ENCODE measurements around the gene CABP4.

The CABP4 gene

DNA sequence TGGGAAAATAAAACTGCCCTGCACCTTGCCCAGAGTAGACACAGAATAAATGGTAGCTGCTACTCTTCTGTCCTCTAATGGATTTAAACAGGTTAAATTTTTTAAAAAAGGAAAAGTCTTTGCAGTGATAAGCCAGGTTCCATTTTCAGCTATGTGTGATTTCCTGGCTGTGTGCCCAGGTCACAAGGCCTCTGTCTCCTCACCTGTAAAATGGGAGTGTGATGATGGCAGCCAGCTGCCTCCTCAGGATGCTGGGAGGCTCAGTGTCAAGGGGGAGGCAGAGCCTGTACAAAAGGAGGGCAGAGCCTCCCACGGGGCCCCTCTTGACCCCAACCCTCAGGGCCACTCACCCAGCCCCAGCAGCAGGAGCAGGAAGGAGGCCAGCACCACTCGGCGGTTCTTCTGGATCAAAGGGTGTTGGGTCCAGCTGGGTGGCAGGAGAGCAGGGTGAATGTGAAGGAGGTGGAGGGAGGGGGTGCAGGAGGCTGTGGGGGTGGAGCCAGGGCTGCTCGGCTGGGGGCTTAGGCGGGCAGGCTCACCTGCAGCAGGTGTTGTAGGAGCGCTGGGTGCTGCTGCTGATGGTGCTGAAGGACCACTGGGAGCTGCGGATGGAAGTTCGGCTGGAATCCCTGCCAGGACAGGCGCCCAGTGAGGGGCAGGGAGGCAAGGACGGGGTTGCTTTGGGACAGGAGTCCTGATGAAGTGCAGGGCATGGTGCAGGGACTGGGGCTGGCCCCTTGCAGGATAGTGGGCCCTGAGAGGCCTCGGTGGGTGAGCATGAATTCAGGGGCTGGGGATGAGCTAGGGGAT, 12.0 kb downstream of the CABP4 start:
- no peak overlapping the region for H3K18ac ChIP-seq (ENCODE audit: low read depth in 1 of 2, low read length in 2 of 2)
- no peak overlapping the region for H3K4ac ChIP-seq (ENCODE audit: low read depth in 1 of 2, low read length in 2 of 2)
- no peak overlapping the region for H3K14ac ChIP-seq (ENCODE audit: low read length in 2 of 2)
- H3K4me3 ChIP-seq (ENCODE audit: insufficient read depth in 1 of 2, low read depth in 1 of 2, low read length in 2 of 2): peak overlapping the region in 1 of 2 experiments; percentile 84
- H4K91ac ChIP-seq (ENCODE audit: low read length): no peak overlapping the region
- H3K9me3 ChIP-seq (ENCODE audit: control insufficient read depth, low read length): no peaks in the 10 kb centered on the region
- peaks cover 13 to 17% of the 10 kb centered on the region in 2 experiments for H3K36me3 ChIP-seq (ENCODE audit: control insufficient read depth in 1 of 2, insufficient read depth in 2 of 2, low read depth in 1 of 2, low read length in 2 of 2)
- 86% methylated on average over 11 of the region's 11 CpGs for WGBS
- no peaks in the 10 kb centered on the region for H3K27me3 ChIP-seq (ENCODE audit: control insufficient read depth in 1 of 2, insufficient read depth in 1 of 2, low read length in 2 of 2)
- H4K8ac ChIP-seq (ENCODE audit: low read length): no peak overlapping the region
- no peak for DNase-seq
- H2BK120ac ChIP-seq (ENCODE audit: low read depth, low read length): no peak overlapping the region
- H2BK12ac ChIP-seq (ENCODE audit: low read length in 2 of 2): no peak overlapping the region
- H3K9ac ChIP-seq (ENCODE audit: low read length): peak overlapping the region; percentile 87
- peaks cover 17% of the 10 kb centered on the region for H3K79me1 ChIP-seq (replicated peaks; ENCODE audit: low read length, poor library complexity, severe bottlenecking)
- no peak overlapping the region for H3K23ac ChIP-seq (ENCODE audit: low read length in 2 of 2)
- H3K4me2 ChIP-seq (ENCODE audit: low read length, poor library complexity, severe bottlenecking): no peak overlapping the region
- peaks cover 32% of the 10 kb centered on the region for H3K4me1 ChIP-seq (ENCODE audit: control insufficient read depth, insufficient read depth, low read depth, low read length)
- H2AK5ac ChIP-seq (ENCODE audit: low read length, severe bottlenecking): no peak overlapping the region
- H3K27ac ChIP-seq (ENCODE audit: low read length, poor library complexity, severe bottlenecking): no peak overlapping the region
- H2BK5ac ChIP-seq (ENCODE audit: low read depth, low read length, poor library complexity, severe bottlenecking): no peak overlapping the region
- no peak overlapping the region for H2BK15ac ChIP-seq (ENCODE audit: low read depth, poor library complexity, severe bottlenecking)
- H2AFZ ChIP-seq (ENCODE audit: low read depth, low read length): no peak overlapping the region

DNA sequence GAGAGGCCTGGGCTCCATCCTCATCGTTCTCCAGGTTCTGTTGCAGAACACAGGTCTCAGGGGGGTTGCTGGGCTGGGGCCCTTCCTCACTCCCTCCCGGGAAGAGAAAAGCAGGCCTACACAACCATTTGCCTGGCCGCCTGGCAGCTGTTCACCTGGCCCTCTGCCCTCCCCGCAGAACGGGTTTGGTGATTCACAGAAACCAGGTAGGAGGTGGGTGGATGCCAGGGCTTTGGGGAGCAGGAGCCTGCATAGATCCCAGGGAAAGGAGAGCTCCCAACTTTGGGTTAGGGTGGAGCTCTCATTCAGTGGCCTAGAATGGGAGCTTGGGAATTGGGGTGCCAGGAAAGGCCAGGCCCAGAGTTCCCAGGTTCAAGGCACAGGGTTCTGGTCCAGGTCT, 12.9 kb downstream of the CABP4 start:
- H2BK5ac ChIP-seq (ENCODE audit: low read depth, low read length, poor library complexity, severe bottlenecking): no peak overlapping the region
- no peak overlapping the region for H3K14ac ChIP-seq (ENCODE audit: low read length in 2 of 2)
- H2AK5ac ChIP-seq (ENCODE audit: low read length, severe bottlenecking): peak overlapping the region; percentile 27
- no peak for DNase-seq
- peak overlapping the region; percentile 84 to 88 for H3K4me3 ChIP-seq (ENCODE audit: insufficient read depth in 1 of 2, low read depth in 1 of 2, low read length in 2 of 2)
- H3K79me1 ChIP-seq (replicated peaks; ENCODE audit: low read length, poor library complexity, severe bottlenecking): peaks cover 17% of the 10 kb centered on the region
- H3K18ac ChIP-seq (ENCODE audit: low read depth in 1 of 2, low read length in 2 of 2): no peak overlapping the region
- peak overlapping the region; percentile 86 for H3K4me2 ChIP-seq (ENCODE audit: low read length, poor library complexity, severe bottlenecking)
- H2BK12ac ChIP-seq (ENCODE audit: low read length in 2 of 2): peak overlapping the region in 1 of 2 experiments; percentile 6
- H2BK15ac ChIP-seq (ENCODE audit: low read depth, poor library complexity, severe bottlenecking): peak overlapping the region; percentile 73
- peaks cover 32% of the 10 kb centered on the region for H3K4me1 ChIP-seq (ENCODE audit: control insufficient read depth, insufficient read depth, low read depth, low read length)
- H2AFZ ChIP-seq (ENCODE audit: low read depth, low read length): no peak overlapping the region
- H3K27ac ChIP-seq (ENCODE audit: low read length, poor library complexity, severe bottlenecking): no peak overlapping the region
- H3K23ac ChIP-seq (ENCODE audit: low read length in 2 of 2): no peak overlapping the region
- peaks cover 13 to 17% of the 10 kb centered on the region in 2 experiments for H3K36me3 ChIP-seq (ENCODE audit: control insufficient read depth in 1 of 2, insufficient read depth in 2 of 2, low read depth in 1 of 2, low read length in 2 of 2)
- H3K27me3 ChIP-seq (ENCODE audit: control insufficient read depth in 1 of 2, insufficient read depth in 1 of 2, low read length in 2 of 2): no peaks in the 10 kb centered on the region
- peak overlapping the region; percentile 87 for H3K9ac ChIP-seq (ENCODE audit: low read length)
- no peak overlapping the region for H2BK120ac ChIP-seq (ENCODE audit: low read depth, low read length)
- no peak overlapping the region for H4K91ac ChIP-seq (ENCODE audit: low read length)
- H4K8ac ChIP-seq (ENCODE audit: low read length): no peak overlapping the region
- no peaks in the 10 kb centered on the region for H3K9me3 ChIP-seq (ENCODE audit: control insufficient read depth, low read length)
- H3K4ac ChIP-seq (ENCODE audit: low read depth in 1 of 2, low read length in 2 of 2): no peak overlapping the region
- WGBS: 78% methylated on average over 5 of the region's 5 CpGs

DNA sequence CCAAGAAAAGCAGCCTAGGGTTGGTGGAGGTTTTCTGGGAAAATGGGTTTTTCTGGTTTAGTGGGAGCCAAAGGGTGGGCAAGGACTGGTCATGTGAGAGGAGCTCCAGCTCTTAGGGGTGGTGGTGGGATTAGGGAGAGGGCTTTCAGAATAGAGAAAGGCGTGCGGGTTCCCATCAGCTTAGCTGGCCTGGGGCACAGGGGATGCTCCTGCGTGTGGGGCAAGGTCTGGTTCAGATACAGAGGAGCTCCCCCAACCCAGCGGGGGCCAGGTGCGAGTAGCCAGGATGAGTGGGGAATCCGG, 13.3 kb downstream of the CABP4 start:
- Histone ChIP-seq H3K36me3 (ENCODE audit: control insufficient read depth in 1 of 2, insufficient read depth in 2 of 2, low read depth in 1 of 2, low read length in 2 of 2) (peaks cover 13 to 17% of the 10 kb centered on the region in 2 experiments), H4K91ac (ENCODE audit: low read length) (peak overlapping the region; percentile 43), H3K9me3 (ENCODE audit: control insufficient read depth, low read length) (no peaks in the 10 kb centered on the region), H2BK120ac (ENCODE audit: low read depth, low read length) (no peak overlapping the region), H2AFZ (ENCODE audit: low read depth, low read length) (no peak overlapping the region), H3K27ac (ENCODE audit: low read length, poor library complexity, severe bottlenecking) (peak overlapping the region; percentile 31), H3K9ac (ENCODE audit: low read length) (peak overlapping the region; percentile 87), H3K4me3 (ENCODE audit: insufficient read depth in 1 of 2, low read depth in 1 of 2, low read length in 2 of 2) (peak overlapping the region; percentile 84 to 88), H3K27me3 (ENCODE audit: control insufficient read depth in 1 of 2, insufficient read depth in 1 of 2, low read length in 2 of 2) (no peaks in the 10 kb centered on the region), H3K4me1 (ENCODE audit: control insufficient read depth, insufficient read depth, low read depth, low read length) (peaks cover 32% of the 10 kb centered on the region), H3K79me1 (replicated peaks; ENCODE audit: low read length, poor library complexity, severe bottlenecking) (peaks cover 17% of the 10 kb centered on the region), H2BK5ac (ENCODE audit: low read depth, low read length, poor library complexity, severe bottlenecking) (peak overlapping the region; percentile 77), H3K4ac (ENCODE audit: low read depth in 1 of 2, low read length in 2 of 2) (peak overlapping the region in 1 of 2 experiments; percentile 90), H2AK5ac (ENCODE audit: low read length, severe bottlenecking) (peak overlapping the region; percentile 18), H3K18ac (ENCODE audit: low read depth in 1 of 2, low read length in 2 of 2) (peak overlapping the region in 1 of 2 experiments; percentile 81), H2BK15ac (ENCODE audit: low read depth, poor library complexity, severe bottlenecking) (no peak overlapping the region), H3K23ac (ENCODE audit: low read length in 2 of 2) (peak overlapping the region in 1 of 2 experiments; percentile 26), H3K4me2 (ENCODE audit: low read length, poor library complexity, severe bottlenecking) (peak overlapping the region; percentile 86), H3K14ac (ENCODE audit: low read length in 2 of 2) (no peak overlapping the region), H2BK12ac (ENCODE audit: low read length in 2 of 2) (peak overlapping the region in 1 of 2 experiments; percentile 29), H4K8ac (ENCODE audit: low read length) (no peak overlapping the region)
- DNase-seq: no peak
- 33% methylated on average over 6 of the region's 6 CpGs for WGBS

DNA sequence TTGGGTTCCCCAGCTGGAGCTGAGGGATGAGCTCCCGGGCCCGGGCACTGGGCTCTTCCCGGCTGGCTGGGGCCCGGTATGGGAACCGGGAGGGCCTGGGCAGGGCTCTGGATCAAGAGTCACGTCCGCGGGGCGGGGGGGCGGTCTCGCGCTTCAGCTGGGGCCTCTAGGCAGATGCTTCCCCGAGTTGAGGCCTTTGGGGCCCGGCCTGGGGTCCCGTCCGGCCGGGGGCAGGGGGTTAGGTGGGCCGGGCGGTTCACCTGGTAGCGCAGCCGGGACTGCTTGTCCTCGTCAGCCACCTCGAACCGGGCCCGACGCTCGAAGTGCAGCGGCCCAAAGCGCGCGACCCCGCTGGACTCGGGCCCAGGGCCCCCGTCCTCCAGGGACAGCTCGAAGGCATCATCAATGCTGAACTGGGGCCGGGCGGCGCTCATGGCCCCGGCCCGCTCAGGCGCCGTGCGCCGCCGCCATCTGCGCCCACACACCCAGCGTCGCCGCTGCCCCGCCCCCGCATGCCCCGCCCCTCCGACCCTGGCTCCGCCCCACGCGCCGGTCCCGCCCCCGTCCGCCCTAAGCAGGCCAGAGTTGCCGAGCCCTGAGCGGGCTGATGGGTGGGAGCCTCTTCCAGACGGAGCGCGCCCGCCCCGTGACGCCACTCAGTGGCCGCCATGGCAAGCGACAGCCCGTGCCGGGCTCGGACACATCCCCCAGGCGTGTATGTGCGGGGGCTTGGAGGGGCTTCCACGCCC, 13.8 kb downstream of the CABP4 start, which contains the start of gene TMEM134:
Gene TMEM134, minus strand, starts transcription at position 493 of the 749 bp plus-strand sequence. Its CDS starts 59 bp downstream, at position 434.
- Histone ChIP-seq H2BK12ac (ENCODE audit: low read length in 2 of 2) (peak within 1 kb of the TSS in 1 of 2 experiments; percentile 29), H3K23ac (ENCODE audit: low read length in 2 of 2) (peak within 1 kb of the TSS in 1 of 2 experiments; percentile 95), H3K27me3 (ENCODE audit: control insufficient read depth in 1 of 2, insufficient read depth in 1 of 2, low read length in 2 of 2) (no peaks in the 10 kb centered on the region), H3K18ac (ENCODE audit: low read depth in 1 of 2, low read length in 2 of 2) (peak within 1 kb of the TSS; percentile 81 to 89), H3K14ac (ENCODE audit: low read length in 2 of 2) (peak within 1 kb of the TSS in 1 of 2 experiments; percentile 97), H2AK5ac (ENCODE audit: low read length, severe bottlenecking) (peak within 1 kb of the TSS; percentile 18), H4K91ac (ENCODE audit: low read length) (peak within 1 kb of the TSS; percentile 89), H4K8ac (ENCODE audit: low read length) (peak within 1 kb of the TSS; percentile 98), H2BK5ac (ENCODE audit: low read depth, low read length, poor library complexity, severe bottlenecking) (peak within 1 kb of the TSS; percentile 77), H3K4me1 (ENCODE audit: control insufficient read depth, insufficient read depth, low read depth, low read length) (peaks cover 29% of the 10 kb centered on the region), H3K4me2 (ENCODE audit: low read length, poor library complexity, severe bottlenecking) (peak within 1 kb of the TSS; percentile 86), H3K79me1 (replicated peaks; ENCODE audit: low read length, poor library complexity, severe bottlenecking) (peaks cover 17% of the 10 kb centered on the region), H3K9me3 (ENCODE audit: control insufficient read depth, low read length) (no peaks in the 10 kb centered on the region), H3K4me3 (ENCODE audit: insufficient read depth in 1 of 2, low read depth in 1 of 2, low read length in 2 of 2) (peak within 1 kb of the TSS; percentile 88), H3K36me3 (ENCODE audit: control insufficient read depth in 1 of 2, insufficient read depth in 2 of 2, low read depth in 1 of 2, low read length in 2 of 2) (peaks cover 13 to 15% of the 10 kb centered on the region in 2 experiments), H3K9ac (ENCODE audit: low read length) (peak within 1 kb of the TSS; percentile 94), H3K4ac (ENCODE audit: low read depth in 1 of 2, low read length in 2 of 2) (peak within 1 kb of the TSS; percentile 26 to 90), H3K27ac (ENCODE audit: low read length, poor library complexity, severe bottlenecking) (peak within 1 kb of the TSS; percentile 61), H2BK120ac (ENCODE audit: low read depth, low read length) (no peak within 1 kb of the TSS), H2BK15ac (ENCODE audit: low read depth, poor library complexity, severe bottlenecking) (peak within 1 kb of the TSS; percentile 97), H2AFZ (ENCODE audit: low read depth, low read length) (peak within 1 kb of the TSS; percentile 66)
- under 1% methylated on average over 76 of the region's 76 CpGs for WGBS
- DNase-seq: peak; percentile 92

Data from mesenchymal stem cell (in vitro differentiated cells and primary cell).